Measurements from ENCODE around the gene CNTN4. TPM values are rescaled to one million over a fixed set of nuclear protein-coding genes. Genes with fewer than 3 reads are reported as not detected.

CNTN4 gene
- total RNA-seq, 2 experiments from 2014 or later = not detected

GRCh38 chr3:3068358-3068881 is 969.8 kb downstream of the CNTN4 start:
- ChIA-PET POLR2A (no interaction called here), CTCF (no interaction called here)

DNA sequence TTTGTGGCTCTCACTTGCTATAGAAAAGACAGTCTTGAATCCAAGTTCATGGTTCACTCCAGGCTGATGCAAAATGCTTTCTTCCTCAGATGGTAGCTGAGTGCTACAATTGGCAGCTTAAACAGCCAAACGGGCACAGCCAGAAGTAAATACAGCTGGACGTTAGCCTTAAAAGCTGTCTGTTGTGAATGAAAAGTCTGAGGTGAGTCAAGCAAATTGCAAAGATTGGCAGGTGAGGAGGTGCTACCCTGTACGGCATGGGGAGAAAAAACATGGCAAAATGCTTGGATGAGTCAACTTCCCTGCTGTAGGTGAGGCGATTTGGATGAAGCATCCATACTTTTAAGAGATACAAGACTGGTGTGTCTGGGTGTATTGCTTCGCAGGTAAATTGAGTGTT is 971.1 kb downstream of the CNTN4 start:
- CTCF ChIA-PET = no interaction called here
- POLR2A ChIA-PET = no interaction called here

DNA sequence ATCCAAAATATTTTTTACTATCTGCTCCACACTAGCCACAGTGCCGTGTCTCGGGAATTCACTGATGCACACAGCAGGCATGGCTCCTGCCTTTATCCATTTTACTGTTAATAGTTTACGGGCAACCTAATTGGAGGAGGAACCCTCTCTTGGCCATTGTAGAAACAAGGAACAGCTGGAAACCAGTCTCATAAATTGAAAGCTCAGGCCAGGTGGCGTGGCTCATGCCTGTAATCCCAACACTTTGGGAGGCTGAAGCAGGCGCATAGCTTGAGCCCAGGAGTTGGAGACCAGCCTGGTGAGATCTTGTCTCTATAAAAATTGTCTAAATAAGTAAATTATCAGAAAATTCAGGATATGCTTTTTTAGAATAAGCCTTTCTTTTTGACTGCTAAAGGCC is 972.5 kb downstream of the CNTN4 start:
- ChIA-PET CTCF (no interaction called here), POLR2A (no interaction called here)

DNA sequence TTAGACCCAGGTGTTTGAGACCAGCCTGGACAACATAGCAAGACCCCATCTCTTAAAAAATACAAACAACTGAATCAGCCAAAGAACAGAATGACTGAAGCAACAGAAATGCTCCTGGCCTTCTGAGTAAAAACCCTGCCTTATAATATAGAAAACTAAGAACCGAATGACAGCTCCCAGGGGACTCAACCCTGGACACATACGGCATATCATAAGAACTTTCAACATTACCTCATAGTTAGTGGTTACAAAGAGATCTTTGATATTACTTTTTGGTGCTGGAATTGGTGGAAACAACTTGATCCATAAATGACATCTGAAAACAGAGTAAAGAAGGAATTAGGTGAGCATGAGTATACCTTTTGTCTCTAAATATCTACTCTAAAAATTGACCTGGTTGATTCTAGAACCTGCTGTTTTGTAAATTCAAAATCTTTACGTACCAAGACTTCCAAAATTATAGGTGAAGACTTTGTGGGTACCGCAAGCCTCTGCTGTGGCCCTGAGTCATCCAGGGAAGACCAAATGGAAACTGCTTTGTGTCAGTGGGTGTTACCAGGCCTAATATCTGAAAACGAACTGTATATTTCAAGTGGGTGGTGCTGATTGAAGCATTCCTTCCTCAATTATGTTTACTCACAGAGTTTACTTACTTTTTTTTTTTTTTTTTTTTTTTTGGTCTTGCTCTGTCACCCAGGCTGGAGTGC is 976.0 kb downstream of the CNTN4 start:
- ChIA-PET CTCF (no interaction called here), POLR2A (no interaction called here)

GRCh38 chr3:3080309-3080708 is 981.6 kb downstream of the CNTN4 start:
- POLR2A ChIA-PET = no interaction called here
- CTCF ChIA-PET = no interaction called here

DNA sequence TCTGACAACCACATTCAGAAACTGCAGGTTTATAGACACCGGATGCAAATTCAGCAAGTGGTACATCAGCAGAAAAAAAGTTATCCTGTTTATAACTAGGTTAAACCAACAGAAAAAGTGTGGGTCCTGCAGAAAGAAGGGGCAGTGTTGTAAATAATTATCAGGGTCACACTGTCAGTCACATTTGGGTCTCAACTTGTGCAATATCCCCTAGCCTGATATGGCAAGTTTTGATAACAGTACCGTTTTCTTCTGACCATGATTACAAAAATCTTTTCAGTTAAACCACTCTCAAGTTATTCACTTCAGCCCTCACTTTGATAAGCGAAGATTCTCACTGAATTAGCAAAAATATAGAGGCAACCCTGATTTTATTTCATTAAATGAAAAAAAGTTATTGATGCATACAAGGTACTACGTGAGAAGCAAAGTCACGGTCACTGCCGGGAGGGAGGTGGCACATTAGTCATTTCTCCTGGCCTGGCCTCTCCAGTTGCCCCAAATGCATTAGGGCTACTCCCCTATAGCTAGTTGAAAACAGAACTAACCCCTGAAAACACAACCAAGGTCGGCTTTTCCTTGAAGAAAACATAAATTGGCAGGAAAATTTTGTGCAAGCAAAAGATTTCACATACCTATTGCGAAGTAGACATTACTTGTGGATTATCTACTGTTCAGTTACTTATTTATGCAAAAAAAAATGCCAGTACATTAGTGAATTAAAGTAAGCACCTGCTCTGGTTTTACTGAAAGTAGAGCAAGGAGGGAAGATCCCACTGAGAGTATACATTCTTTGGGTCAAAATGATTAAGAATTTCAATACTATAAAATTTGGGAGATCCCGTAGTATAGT is 982.9 kb downstream of the CNTN4 start:
- CTCF ChIA-PET = no interaction called here
- POLR2A ChIA-PET = no interaction called here

GRCh38 chr3:3082234-3082924 is 983.7 kb downstream of the CNTN4 start:
- POLR2A ChIA-PET = interaction anchor here (0.6 kb wide), 1 partner anchor 111 kb away, joined by 6 read pairs; no protein-coding TSS in a partner anchor
- CTCF ChIA-PET = no interaction called here

DNA sequence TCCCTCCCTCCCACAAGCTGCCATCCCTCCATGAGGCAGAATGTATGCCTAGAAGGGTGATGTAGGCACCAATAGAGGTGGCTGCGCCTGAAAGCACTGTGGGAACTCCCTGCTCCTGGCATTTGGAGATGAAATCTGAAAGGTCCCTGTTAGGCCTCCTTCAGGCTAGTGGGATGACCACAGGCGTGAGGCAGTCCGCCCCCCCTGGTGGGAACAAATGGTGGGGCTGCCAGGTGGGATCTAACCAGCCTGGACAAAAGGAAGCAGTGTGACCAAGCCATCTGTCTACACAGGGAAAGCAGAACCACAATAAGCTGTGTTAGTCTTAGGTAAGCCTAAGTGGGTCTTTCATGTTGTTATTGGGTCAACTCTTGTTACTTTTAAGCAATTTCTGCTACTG is 986.2 kb downstream of the CNTN4 start:
- ChIA-PET CTCF (no interaction called here), POLR2A (no interaction called here)

- CTCF ChIA-PET = no interaction called here
- POLR2A ChIA-PET = no interaction called here
Measured at GRCh38 chr3:3085782-3086181, 987.1 kb downstream of the CNTN4 start.

- ChIA-PET POLR2A (no interaction called here), CTCF (no interaction called here)
Measured at GRCh38 chr3:3086239-3086638, 987.6 kb downstream of the CNTN4 start.

DNA sequence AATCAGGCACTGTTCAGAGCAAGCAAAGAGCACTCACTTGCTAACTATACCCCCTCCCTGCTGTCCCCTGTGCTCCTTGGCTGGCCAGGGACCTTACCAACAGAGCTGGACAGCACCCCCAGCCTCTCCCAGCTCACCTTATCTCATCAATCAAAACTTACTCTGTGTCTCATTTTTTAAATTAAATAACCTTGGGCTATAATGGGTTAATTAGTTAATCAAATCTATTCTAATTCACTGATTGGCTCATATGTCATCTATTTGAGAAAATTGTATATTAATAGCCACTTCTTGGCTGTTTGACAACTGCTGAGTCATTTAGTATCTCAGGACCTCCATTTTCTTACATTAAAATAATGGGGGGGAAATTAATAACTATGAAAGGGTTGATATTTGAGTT is 988.6 kb downstream of the CNTN4 start:
- ChIA-PET POLR2A (no interaction called here), CTCF (no interaction called here)

DNA sequence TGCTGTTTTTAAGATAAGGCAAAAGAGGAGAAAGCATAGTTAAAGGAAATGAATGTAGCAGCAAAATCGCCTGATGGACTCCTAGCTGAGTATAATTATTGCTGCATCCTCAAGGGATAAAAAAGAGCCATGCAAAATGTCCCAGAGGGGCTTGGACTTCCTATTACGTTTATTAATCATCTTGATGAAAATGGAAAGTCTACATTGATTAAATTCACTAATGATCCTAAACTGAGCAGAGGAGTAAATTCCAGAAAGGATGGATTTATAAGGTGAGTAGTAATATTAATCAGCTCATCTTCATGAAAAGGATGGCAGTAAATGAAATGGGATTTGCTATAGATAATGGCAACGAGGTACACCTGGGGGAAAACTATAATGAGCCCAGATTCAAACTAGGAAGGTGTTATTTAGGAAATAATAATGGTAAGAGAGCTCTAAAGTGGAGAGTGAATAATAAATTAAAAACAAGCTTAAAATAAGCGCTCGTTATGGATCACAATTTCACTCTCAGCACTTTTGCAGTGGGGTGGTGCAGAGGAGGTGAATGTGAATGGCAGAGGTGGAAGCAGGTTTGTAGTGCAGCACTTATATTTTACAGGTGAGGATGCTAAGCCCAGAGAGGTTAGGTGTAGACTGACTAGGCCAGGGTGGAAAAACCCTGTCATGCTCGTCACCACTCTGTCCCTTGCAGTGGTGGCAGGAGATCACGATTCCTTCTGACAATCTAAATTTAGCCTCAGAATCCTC is 989.2 kb downstream of the CNTN4 start:
- POLR2A ChIA-PET = no interaction called here
- CTCF ChIA-PET = no interaction called here

DNA sequence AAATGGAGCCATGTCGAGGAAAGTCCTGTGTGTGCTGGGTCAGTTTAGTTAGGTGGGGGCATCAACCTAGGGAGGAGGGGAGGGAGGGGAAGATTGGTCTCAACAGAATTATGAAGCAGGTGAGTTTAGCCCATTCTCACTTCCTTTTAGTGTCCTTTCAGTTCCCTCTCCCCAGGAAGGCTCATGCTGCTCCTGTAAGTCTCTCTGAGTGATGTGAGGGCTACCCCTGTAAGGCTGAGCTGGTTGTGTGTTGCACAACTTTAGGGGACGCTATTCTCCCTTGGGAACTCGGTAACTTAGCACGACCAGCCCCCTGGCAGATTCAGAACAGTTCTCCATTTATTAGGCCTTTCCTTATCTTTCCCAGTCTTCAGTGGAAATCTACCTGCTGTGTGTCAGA is 990.4 kb downstream of the CNTN4 start:
- ChIA-PET POLR2A (interaction anchor here (0.7 kb wide), 1 partner anchor 1770 kb away, joined by 3 read pairs; no protein-coding TSS in a partner anchor), CTCF (no interaction called here)

DNA sequence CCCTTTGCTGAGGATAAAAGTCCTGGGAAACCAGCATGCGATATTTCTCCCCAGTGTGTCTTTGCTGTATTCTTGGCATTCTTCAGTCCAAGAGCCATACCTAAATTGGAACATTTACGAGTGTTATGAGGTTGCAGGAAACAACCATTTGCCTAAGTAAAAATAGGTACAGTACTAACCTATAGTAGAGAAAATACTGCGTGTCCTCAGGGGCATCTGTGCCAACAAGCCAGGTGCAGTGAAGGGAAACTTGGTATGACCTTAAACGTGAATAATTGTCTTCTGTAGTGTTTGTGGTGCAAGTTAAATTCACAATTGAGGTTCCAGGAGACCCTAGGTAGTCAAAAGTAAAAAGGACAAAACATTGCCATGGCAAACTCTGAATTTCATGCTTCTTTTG is 999.3 kb downstream of the CNTN4 start:
- ChIA-PET CTCF (no interaction called here), POLR2A (no interaction called here)

DNA sequence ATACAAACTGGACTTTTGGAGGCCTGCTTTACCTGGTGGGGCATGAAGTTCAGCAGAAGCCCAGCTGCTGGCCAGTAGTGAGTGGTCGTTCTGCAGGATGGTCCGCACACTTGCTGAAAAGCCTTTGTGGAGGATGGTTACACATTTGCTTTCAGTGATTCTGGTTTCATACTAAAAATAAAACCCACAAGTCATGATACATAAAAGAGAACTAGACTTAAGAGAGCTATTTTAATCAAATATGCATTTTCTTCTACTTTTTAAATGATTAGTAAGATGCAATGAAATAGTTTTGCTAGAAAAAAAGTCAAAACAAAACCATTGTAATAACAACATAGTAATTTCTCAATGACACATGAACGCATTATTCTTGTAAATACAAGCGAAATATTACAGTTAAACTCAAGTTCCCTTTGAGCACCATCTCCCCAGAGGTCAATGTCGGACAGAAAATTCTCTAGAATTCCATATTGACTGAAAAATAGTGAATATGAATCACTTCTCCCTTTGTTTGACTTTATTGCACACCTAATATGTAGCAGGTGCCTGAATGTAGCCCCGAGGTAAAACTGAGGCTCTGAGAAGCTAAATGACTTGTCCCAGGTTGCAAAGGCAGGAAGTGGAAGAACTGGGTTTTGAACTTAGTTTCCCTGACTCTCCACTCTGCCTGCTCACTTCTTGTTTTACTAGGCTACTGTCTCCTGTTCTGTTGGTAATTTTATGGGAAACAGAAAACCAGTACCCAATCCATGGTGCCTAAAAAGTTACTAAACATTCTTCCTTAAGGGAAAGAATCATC is 1003.2 kb downstream of the CNTN4 start:
- ChIA-PET POLR2A (interaction anchor here (0.5 kb wide), 1 partner anchor 1391 kb away, joined by 6 read pairs; the partner anchor contains the start of gene ITPR1), CTCF (no interaction called here)

DNA sequence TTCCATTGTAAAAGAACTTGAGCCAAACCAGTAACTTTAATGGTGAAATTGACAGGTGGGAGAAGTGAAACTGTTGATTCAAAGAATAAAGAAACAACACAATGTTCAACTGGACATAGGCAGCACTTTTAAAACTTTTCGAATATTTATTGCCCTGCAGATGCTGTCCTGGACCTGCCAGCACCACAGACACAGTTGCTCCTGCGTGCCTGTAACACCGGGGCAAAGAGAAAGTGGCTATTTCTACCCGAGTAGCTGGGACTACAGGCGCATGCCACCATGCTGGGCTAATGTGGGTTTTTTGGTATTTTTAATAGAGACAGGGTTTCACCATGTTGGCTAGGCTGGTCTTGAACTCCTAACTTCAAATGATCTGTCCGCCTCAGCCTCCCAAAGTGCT is 1004.1 kb downstream of the CNTN4 start:
- ChIA-PET CTCF (no interaction called here), POLR2A (no interaction called here)

GRCh38 chr3:3105246-3105645 is 1006.6 kb downstream of the CNTN4 start:
- ChIA-PET POLR2A (no interaction called here), CTCF (no interaction called here)

DNA sequence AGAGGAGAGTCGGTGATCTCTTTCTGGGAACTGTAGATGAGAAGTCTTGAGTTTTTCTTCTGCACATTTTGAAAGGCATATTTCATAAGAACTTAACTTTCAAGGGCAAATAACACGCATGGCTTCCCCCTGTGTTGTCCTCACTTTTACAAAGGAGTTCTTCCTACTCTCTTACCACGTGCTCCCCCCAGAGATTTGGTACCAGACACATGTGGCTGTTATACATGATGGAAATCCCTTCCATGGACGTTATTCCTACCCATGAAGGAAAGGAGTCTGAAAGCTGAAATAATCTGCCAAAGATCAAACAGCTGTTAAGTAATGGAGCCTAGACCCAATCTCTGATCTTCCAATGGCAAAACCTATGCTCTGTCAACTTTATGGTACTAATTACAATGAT is 1007.1 kb downstream of the CNTN4 start:
- CTCF ChIA-PET = interaction anchor here (0.9 kb wide), 1 partner anchor 24 kb away, joined by 3 read pairs; no protein-coding TSS in a partner anchor
- POLR2A ChIA-PET = no interaction called here

DNA sequence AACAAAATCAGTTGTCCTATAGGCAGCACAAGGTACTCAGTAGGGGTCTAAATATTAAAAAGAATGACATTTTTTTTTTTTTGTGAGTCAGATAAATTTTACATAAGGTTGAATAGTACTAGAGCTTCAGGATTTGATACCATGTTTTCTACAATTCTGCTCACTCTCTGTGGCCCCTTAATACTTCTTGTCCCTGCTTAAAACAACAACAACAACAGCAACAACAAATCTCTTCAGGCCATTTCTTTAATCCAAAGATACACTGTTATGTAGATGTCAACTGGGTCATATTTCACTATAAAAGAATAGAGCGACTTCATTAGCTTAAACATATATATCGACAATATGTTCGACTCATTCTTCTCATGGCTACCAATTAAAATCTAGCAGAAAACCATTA is 1008.5 kb downstream of the CNTN4 start:
- POLR2A ChIA-PET = interaction anchor here (0.6 kb wide), 1 partner anchor 22 kb away, joined by 3 read pairs; no protein-coding TSS in a partner anchor
- CTCF ChIA-PET = interaction anchor here (0.6 kb wide), 2 partner anchors 64 to 1968 kb away, joined by 3 read pairs; no protein-coding TSS in a partner anchor
